Measurements from ENCODE around the gene IL17C. TPM values are rescaled to one million over a fixed set of nuclear protein-coding genes. Genes with fewer than 3 reads are reported as not detected.

Gene IL17C
- total and polyA plus RNA-seq, 11 donors = not detected

DNA sequence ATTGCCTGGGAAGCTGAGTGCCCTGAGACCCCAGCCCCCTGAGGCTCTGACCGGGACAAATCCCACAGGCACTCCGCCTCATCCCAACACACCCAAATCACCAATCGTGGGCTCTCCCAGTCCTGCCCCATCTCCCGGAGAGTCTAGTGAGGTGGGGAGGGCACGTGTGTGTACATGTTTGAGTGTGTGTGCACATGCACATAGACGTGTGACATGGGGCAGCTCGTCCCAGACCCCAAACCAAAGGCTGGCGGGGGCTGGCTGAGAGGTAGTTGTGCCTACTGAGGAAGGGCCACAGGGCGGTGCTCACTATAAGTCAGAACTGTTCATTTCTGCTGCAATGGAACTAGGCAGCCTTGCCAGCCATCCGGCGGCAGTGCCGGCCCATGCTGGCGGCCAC is 39.3 kb downstream of the IL17C start:
- no peak for DNase-seq
- 76 to 100% (median 83%) methylated on average over 4 to 13 of the region's 13 CpGs for WGBS, 4 donors
- Histone ChIP-seq H3K27me3 (peaks cover 0 to 16% (median 0%) of the 10 kb centered on the region in 9 donors), H3K4me1 (peaks cover 0 to 41% (median 16%) of the 10 kb centered on the region in 12 donors), H3K27ac (no peak overlapping the region), H3K4me3 (no peak overlapping the region), H3K9me3 (no peaks in the 10 kb centered on the region), H3K36me3 (peaks cover 0 to 13% (median 0%) of the 10 kb centered on the region in 9 donors)
- TF ChIP-seq, protein P1, sequence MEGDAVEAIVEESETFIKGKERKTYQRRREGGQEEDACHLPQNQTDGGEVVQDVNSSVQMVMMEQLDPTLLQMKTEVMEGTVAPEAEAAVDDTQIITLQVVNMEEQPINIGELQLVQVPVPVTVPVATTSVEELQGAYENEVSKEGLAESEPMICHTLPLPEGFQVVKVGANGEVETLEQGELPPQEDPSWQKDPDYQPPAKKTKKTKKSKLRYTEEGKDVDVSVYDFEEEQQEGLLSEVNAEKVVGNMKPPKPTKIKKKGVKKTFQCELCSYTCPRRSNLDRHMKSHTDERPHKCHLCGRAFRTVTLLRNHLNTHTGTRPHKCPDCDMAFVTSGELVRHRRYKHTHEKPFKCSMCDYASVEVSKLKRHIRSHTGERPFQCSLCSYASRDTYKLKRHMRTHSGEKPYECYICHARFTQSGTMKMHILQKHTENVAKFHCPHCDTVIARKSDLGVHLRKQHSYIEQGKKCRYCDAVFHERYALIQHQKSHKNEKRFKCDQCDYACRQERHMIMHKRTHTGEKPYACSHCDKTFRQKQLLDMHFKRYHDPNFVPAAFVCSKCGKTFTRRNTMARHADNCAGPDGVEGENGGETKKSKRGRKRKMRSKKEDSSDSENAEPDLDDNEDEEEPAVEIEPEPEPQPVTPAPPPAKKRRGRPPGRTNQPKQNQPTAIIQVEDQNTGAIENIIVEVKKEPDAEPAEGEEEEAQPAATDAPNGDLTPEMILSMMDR (IDR thresholded peaks at IDR 0.05) = no peak
- no peak for TF ChIP-seq POLR2A (IDR thresholded peaks at IDR 0.05)
- intact Hi-C loops (cut with DNase I) = no loop called here
- no peak for ATAC-seq

DNA sequence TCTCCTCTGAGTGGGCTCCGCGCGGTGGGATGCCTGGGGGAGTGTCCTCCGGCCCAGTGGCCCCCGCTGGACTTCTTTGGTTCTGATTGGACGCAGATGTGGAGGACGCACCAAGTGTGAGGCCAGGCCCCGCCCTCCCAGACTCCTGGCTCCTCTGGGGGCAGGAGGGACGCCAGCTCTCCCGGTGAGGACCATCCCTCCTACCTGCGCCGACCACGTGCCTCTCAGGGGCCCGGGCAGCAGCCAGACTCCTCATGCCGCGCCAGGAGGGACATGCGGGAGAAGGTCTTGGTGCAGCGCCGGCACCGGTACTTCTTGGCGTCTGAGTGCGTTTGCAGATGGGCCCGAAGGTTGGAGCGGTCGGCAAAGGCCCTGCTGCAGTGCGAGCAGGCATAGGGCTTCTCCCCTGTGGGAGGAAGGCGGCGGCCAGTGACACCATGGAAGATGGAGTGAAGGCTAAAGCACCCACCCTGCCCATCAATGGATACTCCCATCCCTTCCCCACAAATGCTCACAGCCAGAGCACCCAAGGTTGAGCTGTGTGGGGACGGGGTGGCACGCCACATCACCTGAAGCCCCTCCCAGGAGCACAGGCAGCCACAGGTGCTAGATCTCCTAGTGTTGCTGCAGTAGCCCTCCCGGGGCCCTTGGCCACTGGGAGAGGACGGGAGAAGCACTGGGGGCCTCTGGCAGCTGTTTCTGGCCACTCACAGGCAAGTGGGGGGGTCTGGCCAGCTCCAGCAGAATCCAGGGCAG is 40.0 kb downstream of the IL17C start:
- Histone ChIP-seq H3K27me3 (peaks cover 0 to 16% (median 0%) of the 10 kb centered on the region in 9 donors), H3K4me1 (peaks cover 0 to 35% (median 13%) of the 10 kb centered on the region in 12 donors), H3K36me3 (peaks cover 0 to 13% (median 0%) of the 10 kb centered on the region in 9 donors), H3K9me3 (no peaks in the 10 kb centered on the region), H3K4me3 (no peak overlapping the region), H3K27ac (no peak overlapping the region)
- ATAC-seq (no peak), DNase-seq (no peak)
- intact Hi-C loops (cut with DNase I) = no loop called here
- TF ChIP-seq, protein P1 (IDR thresholded peaks at IDR 0.05) = no peak
- TF ChIP-seq POLR2A (IDR thresholded peaks at IDR 0.05) = no peak
- 43 to 84% (median 66%) methylated on average over 8 to 32 of the region's 32 CpGs for WGBS, 4 donors

DNA sequence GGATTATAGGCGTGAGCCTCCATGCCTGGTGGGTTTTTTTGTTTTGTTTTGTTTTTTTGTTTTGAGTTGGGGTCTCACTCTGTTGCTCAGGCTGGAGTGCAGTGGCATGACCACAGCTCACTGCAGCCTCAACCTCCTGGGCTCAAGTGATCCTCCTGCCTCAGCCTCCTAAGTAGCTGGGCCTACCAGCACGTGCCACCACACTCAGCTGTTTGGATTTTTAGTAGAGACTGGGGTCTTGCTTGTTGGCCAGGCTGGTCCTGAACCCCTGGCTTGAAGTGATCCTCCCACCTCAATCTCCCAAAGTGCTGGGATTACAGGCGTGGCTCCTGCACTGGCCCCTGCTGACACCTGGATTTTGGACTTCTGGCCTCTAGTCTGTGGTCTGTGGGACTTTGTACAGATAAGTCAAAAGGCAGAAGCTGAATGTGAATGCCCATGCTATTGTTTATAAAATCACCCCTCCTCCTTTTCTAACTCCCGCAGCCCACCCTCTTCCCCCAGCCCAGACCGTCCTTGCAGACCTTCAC is 42.2 kb downstream of the IL17C start:
- 80 to 90% (median 85%) methylated on average over 5 of the region's 5 CpGs for WGBS, 4 donors
- Histone ChIP-seq H3K9me3 (no peaks in the 10 kb centered on the region), H3K27me3 (peaks cover 0 to 29% (median 3%) of the 10 kb centered on the region in 9 donors), H3K36me3 (peaks cover 0 to 13% (median 0%) of the 10 kb centered on the region in 9 donors), H3K4me1 (peaks cover 0 to 38% (median 5%) of the 10 kb centered on the region in 12 donors), H3K27ac (no peak overlapping the region), H3K4me3 (no peak overlapping the region)
- TF ChIP-seq POLR2A (IDR thresholded peaks at IDR 0.05) = no peak
- TF ChIP-seq, protein P1 (IDR thresholded peaks at IDR 0.05) = no peak
- ATAC-seq (no peak), DNase-seq (no peak)
- intact Hi-C loops (cut with DNase I) = no loop called here

DNA sequence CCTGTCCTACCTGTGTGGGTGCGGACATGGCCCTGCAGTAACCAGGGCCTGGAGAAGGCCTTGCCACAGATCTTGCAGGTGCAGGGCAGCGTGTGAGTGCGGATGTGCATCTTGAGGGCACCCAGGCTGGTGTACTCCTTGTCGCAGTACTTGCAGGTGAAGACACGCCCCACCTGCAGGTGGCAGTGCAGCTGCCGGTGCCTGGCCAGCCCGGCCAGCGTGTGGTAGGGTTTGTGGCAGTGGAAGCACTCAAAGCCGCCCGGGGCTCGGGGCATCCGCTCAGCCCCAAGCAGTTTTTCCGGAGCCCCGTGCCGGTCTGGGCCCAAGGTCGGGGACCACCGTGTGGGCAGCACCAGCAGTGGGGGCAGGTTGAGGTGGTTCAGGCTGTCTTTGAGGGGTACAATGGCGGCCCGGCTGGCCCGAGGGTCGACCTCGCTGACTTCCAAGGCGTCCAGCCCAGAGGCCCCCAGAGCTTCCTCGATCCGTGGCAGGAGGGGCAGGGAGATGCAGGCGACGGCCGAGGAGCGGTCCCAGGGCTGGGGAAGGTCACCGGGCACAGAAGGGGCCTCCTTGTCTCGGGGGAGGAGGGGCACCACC is 42.8 kb downstream of the IL17C start:
- no peak for TF ChIP-seq POLR2A (IDR thresholded peaks at IDR 0.05)
- TF ChIP-seq, protein P1 (IDR thresholded peaks at IDR 0.05) = peak in 4 of 12 donors; percentile 7 to 29 (median 12)
- peaks cover 0 to 13% (median 0%) of the 10 kb centered on the region in 9 donors for H3K36me3 ChIP-seq
- H3K4me1 ChIP-seq = peaks cover 0 to 43% (median 11%) of the 10 kb centered on the region in 12 donors
- H3K27ac ChIP-seq = peak overlapping the region in 1 of 12 donors; percentile 88
- DNase-seq = peak in 1 of 5 donors; percentile 16
- WGBS, 4 donors = 60 to 67% (median 63%) methylated on average over 15 to 31 of the region's 31 CpGs
- H3K4me3 ChIP-seq = peak overlapping the region in 1 of 12 donors; percentile 8
- intact Hi-C loops (cut with DNase I) = no loop called here
- H3K27me3 ChIP-seq = peaks cover 0 to 34% (median 3%) of the 10 kb centered on the region in 9 donors
- ATAC-seq = no peak
- H3K9me3 ChIP-seq = no peaks in the 10 kb centered on the region
